HL-60 (cell line): ENCODE data around the gene SMC4.

ENCODE experiments used
- CTCF ChIP-seq: IDR thresholded peaks from one replicate; pipeline ENCODE4 v1.5.1; 2011; ENCODE audit warnings: low read length, control low read depth, inconsistent platforms; ENCODE audit not compliant: insufficient read depth
- GABPA ChIP-seq: IDR thresholded peaks from 2 replicates; pipeline ENCODE4 v1.6.1; 2012; ENCODE audit warnings: low read depth
- POLR2AphosphoS5 ChIP-seq: IDR thresholded peaks from 2 replicates; pipeline ENCODE4 v1.6.1; 2012; ENCODE audit warnings: low read depth
- REST ChIP-seq: IDR thresholded peaks from 2 replicates; pipeline ENCODE4 v1.6.1; 2012; ENCODE audit warnings: low read depth; ENCODE audit not compliant: insufficient replicate concordance

GRCh38 chr3:160440687-160441086 is 41.2 kb downstream of the SMC4 start:
- TF ChIP-seq REST: no peak
- TF ChIP-seq GABPA: no peak
- no peak for TF ChIP-seq CTCF
- no peak for TF ChIP-seq POLR2AphosphoS5
